Activated naive CD4-positive, alpha-beta T cell (primary cell): ENCODE data around the gene PCSK1N.
A peak's percentile ranks its signal among the peaks of the same experiment; 100 is the strongest.
"Not testable (repeated sequence)": the region's sequence is repeated elsewhere in the genome, so short reads cannot be mapped to it uniquely, and the experiment has no call there.

Source experiments
- DNase-seq, 4 experiments: peaks; one replicate each; lab custom pipeline; 2025; lab: John Stamatoyannopoulos, UW

Gene PCSK1N

GRCh38 chrX:48823053-48823452 lies 12.4 kb downstream of the PCSK1N start:
- no peak for DNase-seq

GRCh38 chrX:48819394-48819793 lies 16.0 kb downstream of the PCSK1N start:
- DNase-seq: not testable (repeated sequence)

- no peak for DNase-seq
Observed at GRCh38 chrX:48818866-48819265, 16.5 kb downstream of the PCSK1N start.

GRCh38 chrX:48818098-48818497 lies 17.3 kb downstream of the PCSK1N start:
- DNase-seq: no peak

- no peak for DNase-seq
Observed at GRCh38 chrX:48816014-48816810, 19.2 kb downstream of the PCSK1N start.

GRCh38 chrX:48815266-48815665 lies 20.1 kb downstream of the PCSK1N start:
- no peak for DNase-seq

GRCh38 chrX:48814722-48815121 lies 20.7 kb downstream of the PCSK1N start:
- DNase-seq: no peak

- no peak for DNase-seq
Observed at GRCh38 chrX:48813644-48814043, 21.8 kb downstream of the PCSK1N start.

- DNase-seq: no peak
Observed at GRCh38 chrX:48806081-48806480, 29.3 kb downstream of the PCSK1N start.

GRCh38 chrX:48802905-48803200 lies 32.6 kb downstream of the PCSK1N start:
- no peak for DNase-seq

GRCh38 chrX:48802089-48802904 lies 33.1 kb downstream of the PCSK1N start:
- DNase-seq: peak in 2 of 4 experiments; percentile 19 to 37

- peak; percentile 80 to 94 (median 88) for DNase-seq
Observed at GRCh38 chrX:48801280-48802088, 33.9 kb downstream of the PCSK1N start, which contains the start of gene HDAC6. Gene HDAC6, plus strand, starts transcription at chrX:48802067. Its CDS starts 626 bp downstream, at chrX:48802693.

GRCh38 chrX:48800574-48801279 lies 34.7 kb downstream of the PCSK1N start:
- no peak for DNase-seq

GRCh38 chrX:48798318-48798717 lies 37.1 kb downstream of the PCSK1N start:
- no peak for DNase-seq

GRCh38 chrX:48794911-48795515 lies 40.4 kb downstream of the PCSK1N start:
- DNase-seq: no peak

GRCh38 chrX:48794340-48794910 lies 41.0 kb downstream of the PCSK1N start:
- DNase-seq: no peak

- DNase-seq: no peak
Observed at GRCh38 chrX:48793935-48794334, 41.5 kb downstream of the PCSK1N start.

GRCh38 chrX:48792219-48792618 lies 43.2 kb downstream of the PCSK1N start:
- no peak for DNase-seq

GRCh38 chrX:48791063-48791820 lies 44.2 kb downstream of the PCSK1N start:
- DNase-seq: no peak

- no peak for DNase-seq
Observed at GRCh38 chrX:48790477-48790876, 44.9 kb downstream of the PCSK1N start.
